ENCODE results near the gene KYNU.

GRCh38 chr2:142879151-142879550, 1.7 kb downstream of the KYNU start:
- TF ChIP-seq, protein P1, sequence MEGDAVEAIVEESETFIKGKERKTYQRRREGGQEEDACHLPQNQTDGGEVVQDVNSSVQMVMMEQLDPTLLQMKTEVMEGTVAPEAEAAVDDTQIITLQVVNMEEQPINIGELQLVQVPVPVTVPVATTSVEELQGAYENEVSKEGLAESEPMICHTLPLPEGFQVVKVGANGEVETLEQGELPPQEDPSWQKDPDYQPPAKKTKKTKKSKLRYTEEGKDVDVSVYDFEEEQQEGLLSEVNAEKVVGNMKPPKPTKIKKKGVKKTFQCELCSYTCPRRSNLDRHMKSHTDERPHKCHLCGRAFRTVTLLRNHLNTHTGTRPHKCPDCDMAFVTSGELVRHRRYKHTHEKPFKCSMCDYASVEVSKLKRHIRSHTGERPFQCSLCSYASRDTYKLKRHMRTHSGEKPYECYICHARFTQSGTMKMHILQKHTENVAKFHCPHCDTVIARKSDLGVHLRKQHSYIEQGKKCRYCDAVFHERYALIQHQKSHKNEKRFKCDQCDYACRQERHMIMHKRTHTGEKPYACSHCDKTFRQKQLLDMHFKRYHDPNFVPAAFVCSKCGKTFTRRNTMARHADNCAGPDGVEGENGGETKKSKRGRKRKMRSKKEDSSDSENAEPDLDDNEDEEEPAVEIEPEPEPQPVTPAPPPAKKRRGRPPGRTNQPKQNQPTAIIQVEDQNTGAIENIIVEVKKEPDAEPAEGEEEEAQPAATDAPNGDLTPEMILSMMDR (IDR thresholded peaks at IDR 0.05), result no peak
- no peak for TF ChIP-seq POLR2A (IDR thresholded peaks at IDR 0.05)
- TF ChIP-seq POLR2AphosphoS5 (IDR thresholded peaks at IDR 0.05), result no peak
